Liver (tissue), 3 donors: ENCODE measurements around the gene SCEL.

Source experiments
- ATF3 ChIP-seq: IDR thresholded peaks from 2 replicates; pipeline ENCODE4 v1.6.1; 2016; ENCODE audit warnings: antibody characterized with exemption
- CTCF ChIP-seq: fragments of 150-350 bp; IDR thresholded peaks from 2 replicates; pipeline ENCODE4 v1.5.1; 2017; ENCODE audit warnings: improper control_type of control experiment, low read depth, low read length; ENCODE audit not compliant: missing input control
- FOXA1 ChIP-seq: IDR thresholded peaks from 2 replicates; pipeline ENCODE4 v1.6.1; 2016; ENCODE audit warnings: antibody characterized with exemption
- FOXA2 ChIP-seq: IDR thresholded peaks from 2 replicates; pipeline ENCODE4 v1.6.1; 2016; ENCODE audit warnings: antibody characterized with exemption
- GABPA ChIP-seq, 2 donors: IDR thresholded peaks in 1 of 2; conservative IDR thresholded peaks in 1 of 2; 2 replicates each; pipeline ENCODE4 v1.6.1; 2016; ENCODE audit warnings: antibody characterized with exemption in 2 of 2, mild to moderate bottlenecking in 1 of 2, moderate library complexity in 1 of 2
- MAX ChIP-seq: IDR thresholded peaks from 2 replicates; pipeline ENCODE4 v1.6.1; 2016; ENCODE audit warnings: antibody characterized with exemption
- RAD21 ChIP-seq, 2 donors: IDR thresholded peaks; 2 replicates each; pipeline ENCODE4 v1.6.1; 2016; ENCODE audit warnings: antibody characterized with exemption in 2 of 2, mild to moderate bottlenecking in 2 of 2
- REST ChIP-seq: IDR thresholded peaks from 2 replicates; pipeline ENCODE4 v1.6.1; 2016; ENCODE audit warnings: antibody characterized with exemption, mild to moderate bottlenecking
- SP1 ChIP-seq: IDR thresholded peaks from 2 replicates; pipeline ENCODE4 v1.6.1; 2018; ENCODE audit warnings: antibody characterized with exemption, mild to moderate bottlenecking
- TAF1 ChIP-seq: conservative IDR thresholded peaks from 2 replicates; pipeline ENCODE4 v1.6.1; 2016; ENCODE audit warnings: antibody characterized with exemption, mild to moderate bottlenecking
- YY1 ChIP-seq: IDR thresholded peaks from 2 replicates; pipeline ENCODE4 v1.6.1; 2016; ENCODE audit warnings: antibody characterized with exemption, mild to moderate bottlenecking
- ZBTB33 ChIP-seq: IDR thresholded peaks from 2 replicates; pipeline ENCODE4 v1.6.1; 2016; ENCODE audit warnings: antibody characterized with exemption
- donor health status: healthy.
- donor health status: healthy.

GRCh38 chr13:77523386-77523785 is 12.1 kb upstream of the SCEL start:
- TF ChIP-seq CTCF (no peak), REST (no peak), RAD21 (IDR thresholded peaks at IDR 0.05) (no peak), FOXA1 (no peak), MAX (no peak), ZBTB33 (no peak), TAF1 (no peak), SP1 (no peak), FOXA2 (no peak), YY1 (no peak), GABPA (IDR thresholded peaks at IDR 0.05 in 1 of 2, conservative IDR thresholded peaks at IDR 0.05 in 1 of 2) (no peak), ATF3 (no peak)
